Measurements from ENCODE around the gene RGMB.
A peak's percentile ranks its signal among the peaks of the same experiment; 100 is the strongest.

RGMB gene

GRCh38 chr5:98786191-98786853 lies 12.9 kb downstream of the RGMB start:
- no peak for DNase-seq

GRCh38 chr5:98787131-98787719 lies 13.8 kb downstream of the RGMB start:
- no peak for DNase-seq

- DNase-seq: no peak
Observed at GRCh38 chr5:98789029-98789428, 15.6 kb downstream of the RGMB start.

- DNase-seq: no peak
Observed at GRCh38 chr5:98791001-98791519, 17.6 kb downstream of the RGMB start.

- no peak for DNase-seq
Observed at GRCh38 chr5:98791898-98792580, 18.6 kb downstream of the RGMB start.

- DNase-seq: no peak
Observed at GRCh38 chr5:98793223-98793622, 19.8 kb downstream of the RGMB start.

GRCh38 chr5:98794001-98794400 lies 20.5 kb downstream of the RGMB start:
- DNase-seq: no peak

GRCh38 chr5:98794414-98795080 lies 21.1 kb downstream of the RGMB start:
- DNase-seq: no peak

- DNase-seq: no peak
Observed at GRCh38 chr5:98795243-98795642, 21.8 kb downstream of the RGMB start.

- peak; percentile 6 for DNase-seq
Observed at GRCh38 chr5:98796197-98796972, 22.9 kb downstream of the RGMB start.

- no peak for DNase-seq
Observed at GRCh38 chr5:98798371-98798770, 24.9 kb downstream of the RGMB start.

- DNase-seq: no peak
Observed at GRCh38 chr5:98798847-98799246, 25.4 kb downstream of the RGMB start.

- DNase-seq: no peak
Observed at GRCh38 chr5:98804066-98804465, 30.6 kb downstream of the RGMB start.

GRCh38 chr5:98805070-98805469 lies 31.6 kb downstream of the RGMB start:
- no peak for DNase-seq

GRCh38 chr5:98807806-98808205 lies 34.3 kb downstream of the RGMB start:
- no peak for DNase-seq

- DNase-seq: no peak
Observed at GRCh38 chr5:98810206-98810605, 36.7 kb downstream of the RGMB start.

- DNase-seq: no peak
Observed at GRCh38 chr5:98813755-98814154, 40.3 kb downstream of the RGMB start.

- DNase-seq: no peak
Observed at GRCh38 chr5:98816582-98817222, 43.2 kb downstream of the RGMB start.

- no peak for DNase-seq
Observed at GRCh38 chr5:98825582-98826375, 52.3 kb downstream of the RGMB start.

- peak; percentile 10 for DNase-seq
Observed at GRCh38 chr5:98827161-98827560, 53.7 kb downstream of the RGMB start.

- no peak for DNase-seq
Observed at GRCh38 chr5:98827588-98828284, 54.3 kb downstream of the RGMB start.
